ENCODE measurements around the gene SEC22B.
A peak's percentile ranks its signal among the peaks of the same experiment; 100 is the strongest.
"Not testable (repeated sequence)": the region's sequence is repeated elsewhere in the genome, so short reads cannot be mapped to it uniquely, and the experiment has no call there.

SEC22B gene

GRCh38 chr1:120176092-120176855 lies at the start of gene SEC22B:
Gene SEC22B (minus strand): TSS chr1:120176520. CDS start chr1:120176381, 139 bp downstream.
- peak; percentile 93 for DNase-seq

GRCh38 chr1:120217933-120218332 lies 41.6 kb upstream of the SEC22B start:
- DNase-seq: not testable (repeated sequence)

DNA sequence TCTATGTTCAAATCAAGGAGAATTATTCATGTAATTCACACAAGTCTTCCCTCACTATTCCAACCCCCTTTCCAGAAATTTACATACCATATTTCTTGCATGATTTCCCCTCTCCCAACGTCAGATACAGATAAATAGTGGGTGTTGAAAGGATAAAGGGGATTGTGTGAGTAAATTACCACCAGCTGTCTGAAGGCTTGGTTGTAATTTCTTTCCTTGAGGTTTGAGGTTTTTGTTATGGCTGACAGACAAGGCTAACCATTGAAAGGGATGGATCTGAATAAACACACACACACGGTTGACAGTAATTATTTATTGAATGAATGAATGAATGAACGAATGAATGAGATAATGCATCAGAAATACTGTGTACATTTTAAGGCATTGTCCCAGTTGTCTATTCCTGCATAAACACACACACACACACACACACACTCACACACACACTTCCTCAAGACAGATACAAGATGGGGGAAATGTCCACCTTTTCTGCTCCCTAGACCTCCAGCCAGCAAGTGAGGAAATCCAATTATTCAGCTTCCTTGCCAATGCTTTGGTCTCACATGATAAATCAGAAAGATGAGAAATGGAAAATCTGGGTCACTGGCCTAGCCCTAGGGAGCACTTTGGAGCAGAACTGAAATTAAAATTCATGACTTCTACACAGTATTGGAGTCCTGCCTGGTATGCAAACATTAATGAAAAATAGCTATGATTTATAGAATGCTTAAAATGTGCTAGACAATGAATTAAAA lies 41.0 kb upstream of the SEC22B start:
- not testable (repeated sequence) for DNase-seq

GRCh38 chr1:120213606-120214005 lies 37.3 kb upstream of the SEC22B start:
- not testable (repeated sequence) for DNase-seq

GRCh38 chr1:120210754-120211153 lies 34.4 kb upstream of the SEC22B start:
- DNase-seq: not testable (repeated sequence)

DNA sequence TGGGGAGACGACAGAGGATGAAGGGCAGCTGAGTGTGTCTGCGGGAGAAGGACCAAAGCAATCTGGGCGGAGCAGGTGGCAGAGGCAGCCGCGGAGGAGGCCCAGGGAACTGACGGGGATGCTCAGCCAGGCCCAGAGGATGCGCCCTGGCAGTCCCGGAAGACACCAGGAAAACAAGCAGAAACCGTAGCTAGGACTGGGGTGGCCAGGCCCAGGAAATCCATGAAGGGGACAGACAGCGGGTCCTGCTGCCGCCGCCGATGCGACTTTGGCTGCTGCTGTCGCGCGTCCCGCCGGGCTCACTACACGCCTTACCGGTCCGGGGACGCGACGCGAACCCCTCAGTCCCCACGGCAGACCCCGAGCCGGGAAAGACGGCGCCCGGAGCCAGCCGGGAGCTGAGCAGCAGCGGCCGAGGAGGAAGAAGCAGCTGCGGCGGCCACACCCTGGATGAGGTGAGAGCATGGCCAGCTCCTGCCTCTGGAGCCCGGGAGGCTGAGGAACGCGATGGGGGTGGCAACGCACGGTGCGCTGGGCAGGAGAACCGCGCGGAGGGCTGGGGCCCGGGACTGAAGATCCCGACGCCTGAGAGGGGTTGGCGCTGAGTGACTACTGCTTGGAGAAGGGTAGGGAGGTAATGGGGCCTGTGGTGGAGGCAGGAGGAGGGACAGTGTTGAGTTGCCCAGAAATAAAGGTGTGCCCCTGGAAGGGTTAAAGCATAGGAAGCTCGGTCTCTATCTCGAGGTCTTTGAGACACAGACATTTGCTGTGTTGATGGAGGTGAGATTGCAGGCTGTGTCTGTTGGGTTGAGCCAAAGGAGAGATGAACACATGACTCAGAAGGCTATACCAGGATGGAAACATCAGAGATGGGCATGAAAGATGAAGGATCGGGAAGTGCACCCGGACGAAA lies 20.8 kb upstream of the SEC22B start:
- not testable (repeated sequence) for DNase-seq

DNA sequence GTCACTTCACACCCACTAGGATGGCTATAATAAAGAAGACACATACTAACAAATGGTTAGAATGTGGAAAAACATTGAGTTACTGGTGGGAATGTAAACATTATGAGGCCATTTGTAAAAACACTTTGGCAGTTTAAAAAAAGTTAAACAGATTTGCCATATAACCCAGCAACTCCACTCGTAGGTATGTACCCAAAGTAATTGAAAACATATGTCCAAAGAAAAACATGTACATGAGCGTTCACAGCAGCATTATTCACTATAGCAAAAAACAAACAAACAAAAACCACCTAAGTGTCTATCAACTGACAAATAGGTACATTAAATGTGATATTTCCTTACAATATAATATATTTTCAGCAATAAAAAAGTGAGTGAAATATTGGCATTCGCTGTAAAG lies 12.3 kb upstream of the SEC22B start:
- not testable (repeated sequence) for DNase-seq

DNA sequence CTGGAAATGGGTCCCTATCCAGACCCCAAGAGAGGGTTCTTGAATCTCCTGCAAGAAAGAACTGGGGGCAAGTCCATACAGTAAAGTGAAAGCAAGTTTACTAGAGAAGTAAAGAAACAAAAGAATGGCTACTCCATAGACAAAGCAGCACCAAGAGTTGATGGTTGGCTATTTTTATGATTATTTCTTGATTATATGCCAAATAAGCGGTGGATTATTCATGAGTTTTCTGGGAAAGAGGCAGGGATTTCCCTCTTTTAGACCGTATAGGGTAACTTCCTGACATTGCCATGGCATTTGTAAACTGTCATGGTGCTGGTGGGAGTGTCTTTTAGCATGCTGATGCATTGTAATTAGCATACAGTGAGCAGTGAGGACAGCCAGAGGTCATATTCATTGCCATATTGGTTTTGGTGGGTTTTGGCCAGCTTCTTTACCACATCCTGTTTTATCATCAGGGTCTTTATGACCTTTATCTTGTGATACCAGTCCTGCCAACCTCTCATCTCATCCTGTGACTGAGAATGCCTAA lies 5.9 kb upstream of the SEC22B start:
- not testable (repeated sequence) for DNase-seq

DNA sequence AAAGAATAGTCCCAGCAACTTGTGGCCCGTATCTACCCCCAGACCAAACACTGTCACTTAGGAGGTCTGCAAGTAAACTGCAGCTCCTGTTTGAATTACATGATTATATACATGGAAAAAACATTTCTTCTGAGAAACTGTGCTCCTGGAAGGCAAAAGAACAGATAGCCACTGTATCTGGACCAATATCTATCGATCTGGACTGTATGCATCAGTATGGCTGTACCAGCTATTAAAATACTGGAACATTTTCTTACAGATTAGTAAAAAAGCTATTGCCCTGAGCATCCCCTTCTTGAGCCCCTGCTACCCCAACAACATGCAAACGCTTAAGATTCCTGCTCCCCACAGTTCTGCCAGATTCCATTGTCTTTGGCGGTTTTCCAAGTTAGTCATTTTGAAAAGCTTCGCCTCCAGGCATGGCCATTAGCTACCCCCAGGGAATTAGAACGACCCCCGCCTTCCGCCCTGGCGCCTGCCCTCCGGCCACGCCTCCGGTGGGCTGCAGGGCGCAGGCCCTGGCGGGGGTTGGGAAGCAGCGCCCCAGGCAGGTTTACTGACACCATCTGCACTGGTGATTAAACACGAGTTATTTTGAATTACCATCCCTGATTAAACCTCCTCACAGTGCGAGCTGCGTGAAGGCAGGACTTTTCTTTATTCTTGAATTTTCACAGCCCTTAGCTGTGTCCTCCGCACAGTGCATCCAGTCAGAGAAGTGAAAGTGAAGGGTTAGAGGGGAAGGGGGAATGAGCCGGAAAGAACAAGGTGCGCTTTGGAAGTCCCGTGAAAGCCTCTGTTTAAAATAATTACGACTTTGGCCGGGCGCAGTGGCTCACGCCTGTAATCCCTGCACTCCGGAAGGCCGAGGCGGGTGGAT lies 3.7 kb upstream of the SEC22B start:
- not testable (repeated sequence) for DNase-seq

DNA sequence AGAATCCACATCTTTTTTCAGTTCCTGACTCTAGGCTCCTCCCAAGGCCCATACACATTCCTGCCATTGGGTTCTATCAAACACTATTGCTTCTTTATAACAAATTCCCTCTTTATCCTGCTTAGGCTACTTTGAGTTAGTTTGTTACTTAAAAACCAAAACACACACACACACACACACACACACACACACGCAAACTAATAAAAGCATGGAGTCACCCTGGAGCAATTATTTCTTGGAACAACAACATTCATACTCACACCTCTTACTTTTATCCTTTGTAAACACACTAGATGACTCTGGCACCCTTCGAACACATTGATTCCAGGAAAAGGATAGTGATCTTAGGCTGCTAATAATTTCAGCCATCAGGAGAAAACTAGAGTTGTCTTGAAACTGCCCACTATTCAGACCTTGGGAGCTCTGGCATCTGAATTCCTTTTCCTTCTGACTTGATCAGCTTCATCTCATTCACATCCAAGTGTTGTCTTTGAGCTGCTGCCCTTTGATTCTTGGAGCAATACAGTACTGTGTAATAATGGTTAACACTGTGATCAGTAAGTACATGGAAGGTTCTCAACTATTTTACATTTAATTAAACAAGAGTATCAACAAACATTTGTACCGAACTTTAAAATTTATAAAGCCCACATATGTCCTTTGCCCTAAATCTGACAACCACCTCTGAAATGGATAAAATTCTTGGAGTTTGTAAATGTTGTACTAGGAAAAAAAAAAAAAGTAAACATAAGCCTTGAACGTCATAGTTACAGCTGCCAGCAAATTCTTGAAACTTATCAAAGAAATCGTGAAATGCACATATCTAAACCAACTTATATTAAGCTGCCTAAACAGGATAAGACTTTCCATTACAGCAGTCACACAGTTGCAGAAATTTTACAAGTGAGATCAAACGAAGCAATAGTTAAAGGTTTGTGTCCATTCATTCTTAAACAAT lies 2.8 kb upstream of the SEC22B start:
- DNase-seq: no peak

DNA sequence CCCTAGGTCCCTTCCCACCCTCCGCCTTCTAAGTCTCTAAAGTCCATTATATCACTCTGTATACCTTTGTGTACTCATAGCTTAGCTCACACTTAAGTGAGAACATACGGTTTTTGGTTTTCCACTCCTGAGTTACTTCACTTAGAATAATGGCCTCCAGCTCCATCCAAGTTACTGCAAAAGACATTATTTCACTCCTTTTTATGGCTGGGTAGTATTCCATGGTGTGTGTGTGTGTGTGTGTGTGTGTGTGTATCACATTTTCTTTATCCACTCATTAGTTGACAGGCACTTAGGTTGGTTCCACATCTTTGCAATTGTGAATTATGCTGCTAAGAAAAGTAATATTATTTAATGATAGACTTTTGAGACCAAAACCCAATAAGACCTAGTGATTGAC lies 1.7 kb upstream of the SEC22B start:
- DNase-seq: not testable (repeated sequence)

DNA sequence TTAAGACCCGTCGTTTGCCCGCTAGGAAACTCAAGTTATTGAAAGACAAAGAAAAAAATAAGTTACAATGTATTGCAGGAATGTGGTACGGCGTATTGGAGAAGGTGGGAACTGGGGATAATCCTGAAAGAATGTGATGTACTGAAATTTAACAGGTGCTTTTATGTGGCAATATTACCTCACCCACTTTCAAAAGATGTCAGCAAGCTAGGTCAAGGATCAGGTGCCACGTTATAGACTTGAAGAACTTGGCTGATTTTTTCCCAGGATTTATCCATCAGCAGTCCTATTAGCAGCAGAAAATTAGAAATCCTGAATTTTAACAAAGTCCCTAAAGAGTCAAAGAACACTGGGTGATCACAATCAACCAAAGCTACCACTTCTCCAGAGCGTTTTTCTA lies 632 bp downstream of the SEC22B start:
- not testable (repeated sequence) for DNase-seq

- DNase-seq: not testable (repeated sequence)
Measured at GRCh38 chr1:120164761-120165160, 11.6 kb downstream of the SEC22B start.

DNA sequence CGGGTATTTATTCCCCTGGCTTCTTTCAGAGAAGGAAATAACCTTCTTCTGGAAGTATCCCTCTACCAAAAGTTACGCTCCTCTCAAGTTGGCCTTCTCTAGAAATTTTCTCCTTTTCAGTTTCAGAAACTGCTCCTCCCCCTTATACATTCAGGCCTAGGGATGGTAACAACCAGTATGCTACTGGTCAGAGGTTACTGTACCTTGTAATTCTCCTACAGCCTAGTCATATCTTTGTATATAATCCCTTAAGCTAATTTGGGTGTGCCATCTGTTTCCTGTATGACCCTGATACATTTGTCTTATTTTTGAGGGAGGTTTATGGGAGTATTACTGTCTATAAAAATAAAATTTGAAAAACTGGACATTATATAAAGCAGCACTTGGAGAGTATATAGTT lies 14.3 kb downstream of the SEC22B start:
- DNase-seq: not testable (repeated sequence)

DNA sequence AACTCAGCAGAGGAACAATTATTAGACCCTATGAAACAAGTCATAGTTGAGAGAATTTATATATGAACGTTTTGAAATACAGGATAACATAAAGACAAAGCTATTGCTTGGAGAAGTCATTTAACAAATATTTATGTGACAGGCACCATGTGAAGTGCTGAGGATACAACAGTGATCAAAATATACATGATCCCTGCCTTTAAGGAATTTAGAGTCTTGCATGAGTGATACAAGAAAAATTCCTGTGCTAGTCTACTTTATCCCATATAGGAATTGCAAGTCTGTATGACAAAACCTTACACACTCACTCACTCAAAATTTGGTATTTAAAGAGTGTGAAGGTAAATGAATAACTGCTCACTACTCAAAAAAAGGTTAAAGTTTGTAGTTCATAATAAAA lies 17.8 kb downstream of the SEC22B start:
- DNase-seq: not testable (repeated sequence)

DNA sequence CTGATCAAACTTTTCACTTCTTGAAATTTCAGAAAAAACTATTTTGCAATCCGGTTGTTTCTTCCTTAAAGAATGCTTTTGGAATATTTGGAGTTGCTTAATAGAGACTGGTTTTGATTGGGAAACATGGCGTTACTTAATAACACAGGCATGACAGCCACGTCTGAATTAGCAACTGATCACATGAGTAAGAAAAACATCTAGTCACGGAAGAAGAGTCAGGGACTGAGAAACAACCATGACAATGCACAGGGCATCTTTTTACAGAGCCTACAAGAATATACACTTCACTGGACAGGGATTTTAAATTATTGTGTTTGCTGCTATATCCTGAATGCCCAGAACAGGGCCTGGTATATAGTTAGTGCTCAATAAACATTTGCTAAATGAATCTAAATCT lies 18.2 kb downstream of the SEC22B start:
- DNase-seq: not testable (repeated sequence)

- DNase-seq: not testable (repeated sequence)
Measured at GRCh38 chr1:120150138-120150822, 26.0 kb downstream of the SEC22B start.

- DNase-seq: not testable (repeated sequence)
Measured at GRCh38 chr1:120149420-120150059, 26.8 kb downstream of the SEC22B start.

- DNase-seq: not testable (repeated sequence)
Measured at GRCh38 chr1:120145806-120146205, 30.5 kb downstream of the SEC22B start.
